ENCODE results near the gene TTC7B.

DNA sequence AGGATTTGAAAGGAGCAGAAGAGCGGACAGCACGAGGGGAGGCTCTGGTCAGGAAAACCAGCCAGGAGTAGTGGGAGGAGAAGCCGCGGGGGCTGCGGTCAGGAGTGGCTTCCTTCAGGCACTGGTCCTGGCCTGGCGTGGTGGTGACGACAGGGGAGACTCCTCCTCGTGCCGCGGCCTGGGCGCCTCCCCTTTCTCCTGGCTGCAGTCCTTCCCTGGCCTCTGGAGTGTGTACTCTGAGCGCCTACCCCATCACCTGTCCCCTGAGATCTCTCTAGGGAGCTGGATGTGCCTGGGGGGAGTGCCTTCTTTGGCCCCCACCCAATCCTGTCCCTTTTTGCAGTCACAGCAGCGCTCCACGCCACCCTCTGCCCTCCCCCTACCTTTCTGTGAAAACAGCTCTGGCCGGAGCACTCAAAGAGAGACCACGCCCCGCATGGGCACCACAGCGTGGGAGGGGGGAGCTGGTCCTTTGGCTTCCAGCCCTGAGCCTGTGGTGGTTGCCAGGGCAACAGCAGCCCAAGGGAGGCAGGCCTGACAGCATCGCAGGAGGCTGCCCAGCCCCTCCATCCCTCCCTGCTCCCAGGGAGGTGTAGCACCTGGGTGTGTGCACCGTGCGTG lies 293.5 kb downstream of the TTC7B start:
- TF ChIP-seq, protein P1, sequence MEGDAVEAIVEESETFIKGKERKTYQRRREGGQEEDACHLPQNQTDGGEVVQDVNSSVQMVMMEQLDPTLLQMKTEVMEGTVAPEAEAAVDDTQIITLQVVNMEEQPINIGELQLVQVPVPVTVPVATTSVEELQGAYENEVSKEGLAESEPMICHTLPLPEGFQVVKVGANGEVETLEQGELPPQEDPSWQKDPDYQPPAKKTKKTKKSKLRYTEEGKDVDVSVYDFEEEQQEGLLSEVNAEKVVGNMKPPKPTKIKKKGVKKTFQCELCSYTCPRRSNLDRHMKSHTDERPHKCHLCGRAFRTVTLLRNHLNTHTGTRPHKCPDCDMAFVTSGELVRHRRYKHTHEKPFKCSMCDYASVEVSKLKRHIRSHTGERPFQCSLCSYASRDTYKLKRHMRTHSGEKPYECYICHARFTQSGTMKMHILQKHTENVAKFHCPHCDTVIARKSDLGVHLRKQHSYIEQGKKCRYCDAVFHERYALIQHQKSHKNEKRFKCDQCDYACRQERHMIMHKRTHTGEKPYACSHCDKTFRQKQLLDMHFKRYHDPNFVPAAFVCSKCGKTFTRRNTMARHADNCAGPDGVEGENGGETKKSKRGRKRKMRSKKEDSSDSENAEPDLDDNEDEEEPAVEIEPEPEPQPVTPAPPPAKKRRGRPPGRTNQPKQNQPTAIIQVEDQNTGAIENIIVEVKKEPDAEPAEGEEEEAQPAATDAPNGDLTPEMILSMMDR (IDR thresholded peaks at IDR 0.05; ENCODE audit: low read depth, low read length), result no peak
- TF ChIP-seq POLR2A (IDR thresholded peaks at IDR 0.05; ENCODE audit: extremely low read depth, insufficient read length), result no peak
- no peak for TF ChIP-seq MYC (IDR thresholded peaks at IDR 0.05; ENCODE audit: low read depth, low read length)

Data from NB4 (cell line).